Choroid plexus epithelial cell (primary cell): ENCODE results near the gene OTUB2.

Experiments
- DNase-seq: peaks from one replicate; pipeline ENCODE4 v3.0.0-alpha.2; 2010; ENCODE audit warnings: low read depth
- H3K4me3 ChIP-seq: 2 replicates; pipeline ENCODE4 v1.5.1; 2011; ENCODE audit warnings: low read depth, mild to moderate bottlenecking, control low read depth, low read length, moderate library complexity
- TF ChIP-seq, protein P1 (sequence below): conservative IDR thresholded peaks from 2 replicates; pipeline ENCODE4 v1.5.1; 2011; ENCODE audit warnings: low read depth, mild to moderate bottlenecking, control low read depth, inconsistent platforms, low read length, moderate library complexity

The OTUB2 gene

DNA sequence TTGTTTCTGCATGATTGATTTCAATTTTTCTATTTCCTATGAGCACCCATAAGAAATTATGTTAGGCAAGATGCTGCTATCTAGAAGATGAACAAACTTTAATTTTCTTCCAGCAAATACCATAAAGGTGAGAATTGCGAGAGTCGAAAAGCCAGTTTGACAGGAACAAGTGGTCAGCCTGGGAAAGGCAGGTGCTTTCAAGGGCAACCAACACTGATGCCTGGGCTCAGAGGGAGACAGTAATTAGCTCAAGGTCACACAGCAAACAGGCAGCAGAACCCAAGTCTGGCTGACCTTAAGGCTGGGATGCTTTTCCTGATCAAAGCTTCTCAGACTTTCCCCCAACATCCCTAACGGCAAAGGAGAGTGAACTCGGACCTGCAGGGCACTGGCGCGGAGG lies 6.8 kb upstream of the OTUB2 start:
- H3K4me3 ChIP-seq: no peak overlapping the region
- DNase-seq: no peak
- TF ChIP-seq, protein P1, sequence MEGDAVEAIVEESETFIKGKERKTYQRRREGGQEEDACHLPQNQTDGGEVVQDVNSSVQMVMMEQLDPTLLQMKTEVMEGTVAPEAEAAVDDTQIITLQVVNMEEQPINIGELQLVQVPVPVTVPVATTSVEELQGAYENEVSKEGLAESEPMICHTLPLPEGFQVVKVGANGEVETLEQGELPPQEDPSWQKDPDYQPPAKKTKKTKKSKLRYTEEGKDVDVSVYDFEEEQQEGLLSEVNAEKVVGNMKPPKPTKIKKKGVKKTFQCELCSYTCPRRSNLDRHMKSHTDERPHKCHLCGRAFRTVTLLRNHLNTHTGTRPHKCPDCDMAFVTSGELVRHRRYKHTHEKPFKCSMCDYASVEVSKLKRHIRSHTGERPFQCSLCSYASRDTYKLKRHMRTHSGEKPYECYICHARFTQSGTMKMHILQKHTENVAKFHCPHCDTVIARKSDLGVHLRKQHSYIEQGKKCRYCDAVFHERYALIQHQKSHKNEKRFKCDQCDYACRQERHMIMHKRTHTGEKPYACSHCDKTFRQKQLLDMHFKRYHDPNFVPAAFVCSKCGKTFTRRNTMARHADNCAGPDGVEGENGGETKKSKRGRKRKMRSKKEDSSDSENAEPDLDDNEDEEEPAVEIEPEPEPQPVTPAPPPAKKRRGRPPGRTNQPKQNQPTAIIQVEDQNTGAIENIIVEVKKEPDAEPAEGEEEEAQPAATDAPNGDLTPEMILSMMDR: no peak

DNA sequence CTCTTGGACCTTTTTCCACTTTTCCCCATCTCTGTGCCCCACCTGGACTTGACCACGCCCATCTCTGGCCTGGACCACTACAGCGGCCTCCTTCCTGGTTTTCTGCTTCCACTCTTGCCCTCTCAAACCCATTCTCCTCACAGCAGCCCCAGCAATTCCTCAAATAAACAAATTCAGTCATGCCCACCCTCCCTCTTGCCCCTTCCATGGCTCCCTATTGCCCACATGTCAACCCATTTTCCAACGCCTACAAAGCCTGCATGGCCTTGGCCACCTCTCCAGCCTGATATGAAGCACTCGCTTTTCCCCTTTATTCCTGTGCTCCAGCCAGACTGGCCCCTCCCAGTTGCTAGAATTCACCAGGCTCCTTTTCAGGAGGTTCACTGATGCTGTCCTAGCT lies 5.9 kb upstream of the OTUB2 start:
- no peak for DNase-seq
- TF ChIP-seq, protein P1: no peak
- no peak overlapping the region for H3K4me3 ChIP-seq

DNA sequence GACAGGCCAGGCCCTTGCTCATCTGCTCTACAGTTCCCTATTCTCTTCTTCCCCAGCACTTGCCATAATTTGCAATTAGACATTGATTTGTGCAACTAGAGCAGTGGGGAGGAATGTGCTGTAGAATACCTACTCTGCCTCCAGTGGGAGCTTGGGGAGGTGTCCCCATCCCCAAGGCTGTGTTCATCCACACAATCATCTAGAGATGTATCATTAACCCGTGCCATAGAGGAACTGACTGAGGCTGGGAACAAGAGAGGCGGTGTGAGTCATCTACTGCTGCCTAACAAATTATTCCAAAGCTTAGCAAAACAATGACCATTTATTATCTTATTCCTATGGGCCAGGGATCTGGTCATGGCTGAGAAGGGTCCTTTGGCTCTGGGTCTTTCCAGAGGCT lies 5.1 kb upstream of the OTUB2 start:
- peak; percentile 18 for DNase-seq
- H3K4me3 ChIP-seq: no peak overlapping the region
- TF ChIP-seq, protein P1: no peak

DNA sequence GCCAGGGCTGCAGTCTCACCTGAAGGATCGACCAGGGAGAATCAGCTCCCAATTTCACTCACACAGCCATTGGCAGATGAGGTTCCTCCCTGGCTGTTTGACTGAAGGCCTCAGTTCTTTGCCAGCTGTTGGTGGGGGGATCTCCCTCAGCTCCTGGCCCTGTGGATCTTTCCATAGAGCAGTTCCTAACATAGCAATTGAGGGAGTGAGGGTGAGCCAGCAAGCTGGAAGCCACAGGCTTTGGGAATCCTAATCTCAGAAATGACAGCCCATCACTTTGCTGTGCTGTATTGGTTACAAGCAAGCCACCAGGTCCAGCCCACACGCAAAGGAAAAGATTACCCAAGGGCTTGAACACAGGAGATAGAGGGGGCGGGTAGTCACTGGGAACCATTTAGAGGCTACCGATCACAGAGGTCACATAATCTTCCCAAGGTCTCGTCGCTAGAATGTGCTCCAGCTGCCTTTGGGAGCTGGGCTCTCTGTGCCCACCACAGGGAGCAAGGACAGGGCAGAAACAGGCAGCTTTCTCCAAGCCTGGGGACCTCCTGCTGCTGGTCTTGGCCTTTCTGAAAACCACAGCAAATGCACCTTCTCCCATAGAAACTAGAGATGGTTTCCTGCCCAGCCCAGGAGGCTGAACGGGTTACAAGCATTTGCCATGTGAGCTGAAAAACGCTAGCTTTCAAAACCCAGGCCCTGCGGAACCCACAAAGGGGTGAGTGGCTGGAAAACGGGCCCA lies 4.6 kb upstream of the OTUB2 start:
- peak; percentile 62 for DNase-seq
- TF ChIP-seq, protein P1: no peak
- H3K4me3 ChIP-seq: no peak overlapping the region

DNA sequence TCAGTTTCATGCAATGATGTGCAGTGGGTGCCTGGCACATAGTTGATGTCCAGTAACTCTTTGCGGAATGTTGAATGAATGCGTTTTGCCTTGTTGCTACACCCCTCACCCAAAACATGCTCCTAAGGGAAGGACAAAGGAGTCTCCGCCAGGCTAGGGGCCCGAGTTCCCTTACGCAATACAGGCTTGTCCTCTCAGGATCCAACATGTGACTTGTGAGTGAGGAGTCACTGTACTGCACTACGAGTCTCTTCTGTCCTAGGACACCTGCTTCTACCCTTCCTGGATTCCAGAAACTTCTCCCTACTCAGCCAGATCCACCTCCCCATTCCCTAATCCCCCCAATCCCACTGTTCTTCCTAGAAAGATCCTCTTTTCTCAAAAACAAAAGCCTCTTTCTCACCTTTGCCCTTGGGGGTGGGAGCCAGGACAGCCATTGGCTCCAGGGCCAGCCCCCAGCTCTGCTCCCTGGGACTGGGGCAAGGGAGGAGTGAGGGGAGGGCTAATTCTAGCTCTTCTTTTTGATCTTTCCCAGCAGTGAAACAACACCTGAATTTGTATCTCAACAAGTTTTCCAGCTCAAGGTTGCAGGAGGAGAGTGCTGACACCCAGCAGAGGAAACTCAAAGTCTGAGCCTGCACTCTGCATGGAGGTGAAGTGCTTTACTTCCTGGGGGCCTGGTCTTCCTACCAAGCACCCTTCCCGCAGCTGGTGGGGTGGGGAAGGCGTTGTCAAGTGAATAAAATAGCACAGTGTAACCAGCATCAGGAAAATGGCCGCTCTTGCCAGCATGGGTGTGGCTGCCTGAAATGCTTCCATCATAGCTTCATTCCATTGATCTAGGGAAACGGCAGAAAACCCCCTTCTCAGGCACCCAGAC lies 3.4 kb upstream of the OTUB2 start:
- H3K4me3 ChIP-seq: no peak overlapping the region
- TF ChIP-seq, protein P1: no peak
- no peak for DNase-seq

DNA sequence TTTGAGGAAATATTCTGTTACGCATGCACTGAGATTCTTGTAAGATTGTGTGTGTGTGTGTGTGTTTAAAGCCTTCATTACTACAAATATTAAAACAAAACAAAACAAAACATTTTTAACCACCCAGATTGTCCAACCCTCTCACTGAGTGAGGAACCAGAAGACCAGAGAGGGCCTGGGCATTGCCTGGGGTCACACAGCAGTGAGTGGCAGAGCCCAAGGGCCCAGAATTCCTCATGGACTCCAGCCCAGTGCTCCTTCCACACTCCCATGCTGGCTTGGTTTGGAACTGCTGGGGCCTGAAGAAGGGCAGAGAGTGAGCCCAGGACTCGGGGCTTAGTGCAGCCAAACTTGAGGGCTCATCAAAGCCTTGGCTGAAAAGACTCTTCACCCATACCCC lies 1.6 kb upstream of the OTUB2 start:
- H3K4me3 ChIP-seq: no peak overlapping the region
- TF ChIP-seq, protein P1: no peak
- no peak for DNase-seq
